Fibroblast of lung (primary cell): ENCODE data around the gene TMPRSS4.

Experiments used
- CTCF ChIP-seq, 2 donors: IDR thresholded peaks in 1 of 2; conservative IDR thresholded peaks in 1 of 2; 1 replicate in 1 of 2; 2 replicates in 1 of 2; pipeline ENCODE4 v1.5.1; 2011 to 2012; ENCODE audit warnings: low read length in 2 of 2, control low read depth in 1 of 2, inconsistent platforms in 1 of 2, low read depth in 1 of 2, mild to moderate bottlenecking in 1 of 2
- EZH2 ChIP-seq: IDR thresholded peaks from 2 replicates; pipeline ENCODE4 v1.5.1; 2012; ENCODE audit warnings: low read length, control low read depth, mild to moderate bottlenecking; ENCODE audit errors: missing control alignments

DNA sequence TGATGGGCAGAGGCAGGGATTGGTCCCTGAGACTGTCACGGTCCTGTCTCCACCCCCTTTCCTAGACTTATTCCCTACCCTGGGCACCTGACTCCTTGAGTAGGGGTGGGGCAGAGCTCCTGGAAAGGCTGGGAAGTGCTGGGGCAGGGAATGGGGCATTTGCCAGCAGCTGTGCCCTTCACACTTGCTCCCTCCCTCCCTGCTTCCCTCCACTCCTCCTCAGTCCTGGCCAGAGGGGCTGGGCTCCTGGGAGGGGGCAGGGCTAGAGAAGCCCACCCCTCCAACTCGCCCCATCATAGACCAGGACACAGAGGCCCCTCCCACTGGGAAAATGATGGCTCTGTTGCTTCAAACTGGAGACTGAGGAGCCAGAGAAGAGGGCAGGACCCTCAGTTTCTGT is 88.0 kb downstream of the TMPRSS4 start:
- TF ChIP-seq CTCF (conservative IDR thresholded peaks at IDR 0.05 in 1 of 2, IDR thresholded peaks at IDR 0.05 in 1 of 2; ENCODE audit: low read depth in 1 of 2, low read length in 2 of 2) (no peak), EZH2 (no peak)
